Measurements from ENCODE around the gene SIRPA.

SIRPA gene

GRCh38 chr20:1894951-1895673 lies at the start of gene SIRPA:
Gene SIRPA, plus strand, starts transcription at chr20:1895407. Its CDS starts 41 bp downstream, at chr20:1895448.
- peak; percentile 63 for DNase-seq

- no peak for DNase-seq
These were observed 49.5 kb upstream of the SIRPA start for GRCh38 chr20:1845701-1846100.

- DNase-seq: no peak
These were observed 48.9 kb upstream of the SIRPA start for GRCh38 chr20:1846341-1846740.

- peak; percentile 53 for DNase-seq
These were observed 48.3 kb upstream of the SIRPA start for GRCh38 chr20:1846876-1847275.

GRCh38 chr20:1847780-1848179 lies 47.4 kb upstream of the SIRPA start:
- DNase-seq: no peak

- no peak for DNase-seq
These were observed 46.8 kb upstream of the SIRPA start for GRCh38 chr20:1848373-1848772.

GRCh38 chr20:1851396-1851795 lies 43.8 kb upstream of the SIRPA start:
- DNase-seq: no peak

GRCh38 chr20:1853473-1853872 lies 41.7 kb upstream of the SIRPA start:
- no peak for DNase-seq

- no peak for DNase-seq
These were observed 41.0 kb upstream of the SIRPA start for GRCh38 chr20:1854246-1854645.

GRCh38 chr20:1855109-1855508 lies 40.1 kb upstream of the SIRPA start:
- DNase-seq: no peak

GRCh38 chr20:1855690-1856089 lies 39.5 kb upstream of the SIRPA start:
- DNase-seq: no peak

GRCh38 chr20:1856424-1856823 lies 38.8 kb upstream of the SIRPA start:
- DNase-seq: no peak

GRCh38 chr20:1857466-1857865 lies 37.7 kb upstream of the SIRPA start:
- DNase-seq: peak; percentile 70

- peak; percentile 88 for DNase-seq
These were observed 36.3 kb upstream of the SIRPA start for GRCh38 chr20:1858871-1859270.

GRCh38 chr20:1860446-1860845 lies 34.8 kb upstream of the SIRPA start:
- no peak for DNase-seq

GRCh38 chr20:1861347-1861976 lies 33.7 kb upstream of the SIRPA start:
- no peak for DNase-seq

- DNase-seq: no peak
These were observed 33.1 kb upstream of the SIRPA start for GRCh38 chr20:1861996-1862662.

GRCh38 chr20:1862663-1863053 lies 32.5 kb upstream of the SIRPA start:
- no peak for DNase-seq

GRCh38 chr20:1863296-1863695 lies 31.9 kb upstream of the SIRPA start:
- no peak for DNase-seq

- DNase-seq: no peak
These were observed 28.4 kb upstream of the SIRPA start for GRCh38 chr20:1866834-1867233.

- no peak for DNase-seq
These were observed 27.5 kb upstream of the SIRPA start for GRCh38 chr20:1867495-1868260.

GRCh38 chr20:1868856-1869255 lies 26.4 kb upstream of the SIRPA start:
- no peak for DNase-seq

GRCh38 chr20:1870323-1870722 lies 24.9 kb upstream of the SIRPA start:
- DNase-seq: no peak

All from suppressor macrophage treated with lipopolysaccharide for 4 hours (primary cell).